ENCODE measurements around the gene CAMK2A.

Gene CAMK2A

GRCh38 chr5:150289551-150290390 is at the start of gene CAMK2A:
Gene CAMK2A, minus strand, starts transcription at chr5:150289773. Its CDS starts 148 bp downstream, at chr5:150289625.
- DNase-seq, result no peak

- DNase-seq, result peak in 1 of 2 experiments; percentile 24
Observed at GRCh38 chr5:150339165-150339564, 49.6 kb upstream of the CAMK2A start.

GRCh38 chr5:150338546-150338945 is 49.0 kb upstream of the CAMK2A start:
- DNase-seq, result no peak

- DNase-seq, result no peak
Observed at GRCh38 chr5:150335778-150336177, 46.2 kb upstream of the CAMK2A start.

DNA sequence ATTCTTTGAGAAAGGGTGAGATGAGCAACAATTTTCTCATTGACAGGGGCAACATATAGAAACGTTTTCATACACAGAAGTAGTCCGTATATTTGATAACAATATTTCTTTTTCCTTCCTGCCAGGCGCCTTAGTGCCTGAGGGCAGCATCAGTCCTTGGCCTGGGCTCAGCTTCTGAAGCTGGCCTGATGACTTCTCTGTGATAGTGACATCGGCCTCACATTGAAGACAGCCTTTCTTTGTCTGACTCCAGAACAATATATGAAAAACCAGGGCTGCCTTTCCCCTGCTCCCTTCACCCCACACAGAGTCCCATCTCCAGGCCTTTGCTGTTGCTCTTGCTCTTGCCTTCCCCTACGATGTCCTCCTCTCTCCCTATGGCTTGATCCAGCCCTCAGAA is 43.8 kb upstream of the CAMK2A start:
- DNase-seq, result no peak

DNA sequence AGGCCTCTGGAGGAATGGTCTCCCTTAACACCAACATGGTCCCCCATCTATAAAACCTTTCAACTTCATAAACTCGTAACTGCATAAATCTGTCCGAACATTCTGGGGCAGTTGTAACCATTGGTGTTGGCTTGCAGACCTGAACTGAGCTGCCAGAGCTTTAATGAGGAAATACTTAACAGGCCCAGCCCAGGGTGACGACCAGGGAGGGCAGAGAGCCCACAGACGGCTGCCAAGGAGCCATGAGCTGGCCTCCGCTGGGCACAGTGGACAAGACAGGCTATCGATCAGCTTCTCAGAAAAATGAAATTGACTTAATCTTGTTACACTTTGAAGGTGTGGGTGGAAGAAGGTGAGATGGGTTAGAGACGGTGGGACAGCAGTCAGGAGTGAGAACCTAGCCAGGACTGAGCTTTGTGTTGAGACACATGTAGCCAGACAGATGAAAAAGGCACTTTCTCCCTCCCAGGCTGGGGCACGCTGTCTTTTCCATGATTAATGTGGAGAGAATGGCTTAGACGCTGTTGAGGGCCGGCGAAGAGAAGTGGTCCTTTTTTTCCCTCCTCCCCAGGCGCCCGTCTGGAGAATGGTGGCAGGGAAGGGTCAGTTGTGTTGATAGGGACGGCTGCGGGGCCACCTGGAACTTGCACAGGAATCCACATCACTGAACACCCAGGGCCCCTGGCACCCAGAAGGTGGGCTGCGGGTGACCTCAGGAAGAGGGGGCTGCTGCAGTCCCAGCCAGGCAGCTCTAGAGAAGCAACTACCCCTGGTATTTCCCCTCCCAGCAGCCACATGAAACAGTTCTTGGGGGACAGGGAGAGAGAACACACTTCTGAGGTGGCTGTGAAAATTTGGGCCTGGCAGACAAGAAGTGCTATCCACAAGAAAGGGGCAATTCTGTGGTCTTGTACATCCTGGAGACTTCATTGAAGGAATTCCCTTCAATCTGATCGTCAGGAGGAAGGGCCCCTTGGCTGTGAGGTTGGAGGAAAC is 40.6 kb upstream of the CAMK2A start:
- DNase-seq, result no peak

DNA sequence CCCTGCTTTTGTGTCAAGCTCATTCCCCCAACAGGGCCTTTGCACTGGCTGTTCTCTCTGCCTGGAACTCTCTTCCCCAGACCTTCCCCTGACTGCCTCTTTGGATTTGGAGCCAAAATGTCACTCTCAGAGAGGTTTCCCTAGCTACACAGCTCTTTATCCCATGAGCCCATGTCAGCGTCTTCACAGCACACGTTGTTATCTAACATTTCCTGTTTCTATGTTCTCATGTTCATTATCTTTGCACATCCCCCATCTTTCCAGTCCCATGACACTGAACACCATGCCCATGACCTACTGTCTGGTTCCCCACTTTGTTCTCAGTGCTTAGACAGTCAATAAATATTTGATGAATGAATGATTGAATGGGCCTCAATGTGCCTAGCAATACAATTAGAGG is 39.5 kb upstream of the CAMK2A start:
- DNase-seq, result no peak

DNA sequence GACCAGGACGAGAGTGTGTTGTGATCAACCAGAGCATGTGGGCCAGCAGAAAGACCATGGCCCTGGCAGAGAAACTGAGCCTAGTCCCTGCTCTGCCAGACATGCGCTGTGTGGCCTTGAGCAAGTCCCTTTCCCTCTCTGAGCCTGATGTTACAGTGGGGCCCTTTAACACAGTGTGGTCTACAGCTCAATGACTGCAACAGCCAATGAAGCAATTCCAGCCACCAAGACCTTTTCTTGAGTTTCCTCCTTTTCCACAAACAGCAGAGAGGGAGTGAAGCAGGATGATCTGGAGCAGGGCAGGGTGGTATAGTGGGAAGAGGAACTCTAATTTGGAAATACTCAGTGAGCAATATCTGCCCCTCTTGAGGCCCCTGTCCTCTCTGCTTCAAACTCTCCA is 38.9 kb upstream of the CAMK2A start:
- no peak for DNase-seq

GRCh38 chr5:150327139-150327538 is 37.6 kb upstream of the CAMK2A start:
- no peak for DNase-seq

DNA sequence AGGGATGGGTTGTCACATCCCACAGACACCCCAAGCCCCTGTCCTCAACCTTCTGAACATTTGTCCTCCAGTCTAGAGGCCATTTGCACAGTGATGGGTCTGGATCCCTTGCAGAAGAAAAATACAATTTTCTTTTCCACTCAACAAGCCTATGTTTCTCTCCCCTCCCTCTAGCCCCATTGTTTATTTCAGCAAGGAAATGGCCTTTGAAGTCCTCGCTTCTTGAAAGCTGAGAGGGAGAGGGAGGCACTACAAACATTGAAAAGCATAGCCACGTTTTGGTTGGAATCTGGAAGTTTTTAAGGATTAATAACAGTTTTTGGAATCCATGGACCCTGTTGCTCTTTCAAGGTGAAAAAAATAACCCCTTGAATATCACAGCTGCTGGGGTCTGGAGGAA is 37.1 kb upstream of the CAMK2A start:
- no peak for DNase-seq

DNA sequence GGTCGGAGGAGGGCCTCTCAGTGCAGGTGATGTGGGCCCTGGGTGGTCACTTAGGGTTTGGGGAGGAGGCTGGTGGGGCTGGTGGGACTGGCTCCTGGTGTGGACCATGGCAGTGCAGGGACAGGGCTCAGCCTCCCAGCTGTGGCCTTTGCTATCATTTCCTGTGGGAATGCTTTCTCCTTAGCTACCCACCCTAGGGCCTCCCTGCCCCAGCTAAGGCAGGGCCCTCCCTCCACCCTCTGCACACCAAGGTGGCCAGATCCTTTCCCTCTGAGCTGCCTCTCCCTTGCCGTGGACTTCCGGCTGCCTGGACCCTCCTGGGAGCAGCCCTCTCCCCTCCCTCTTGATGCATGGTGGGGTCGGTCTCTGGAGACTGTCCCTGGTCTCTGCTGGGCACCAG is 35.9 kb upstream of the CAMK2A start:
- no peak for DNase-seq

GRCh38 chr5:150323819-150324218 is 34.2 kb upstream of the CAMK2A start:
- no peak for DNase-seq

DNA sequence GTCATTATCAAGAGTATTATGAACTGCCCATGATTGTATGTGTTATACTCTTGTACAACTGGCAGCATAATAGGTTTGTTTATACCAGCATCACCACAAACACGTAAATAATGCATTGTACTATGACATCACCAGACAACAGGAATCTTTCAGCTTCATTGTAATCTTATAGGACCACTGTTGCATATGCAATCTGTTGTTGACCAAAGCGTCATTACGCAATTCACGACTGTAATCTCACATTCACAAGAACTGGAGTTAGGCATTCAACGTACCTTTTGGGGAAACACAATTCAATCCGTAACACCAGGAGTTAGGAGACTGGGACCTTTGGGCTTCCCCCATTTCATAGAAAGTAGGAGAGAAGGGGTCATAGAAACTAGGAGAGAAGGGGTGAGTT is 33.5 kb upstream of the CAMK2A start:
- no peak for DNase-seq

GRCh38 chr5:150322202-150322601 is 32.6 kb upstream of the CAMK2A start:
- no peak for DNase-seq

DNA sequence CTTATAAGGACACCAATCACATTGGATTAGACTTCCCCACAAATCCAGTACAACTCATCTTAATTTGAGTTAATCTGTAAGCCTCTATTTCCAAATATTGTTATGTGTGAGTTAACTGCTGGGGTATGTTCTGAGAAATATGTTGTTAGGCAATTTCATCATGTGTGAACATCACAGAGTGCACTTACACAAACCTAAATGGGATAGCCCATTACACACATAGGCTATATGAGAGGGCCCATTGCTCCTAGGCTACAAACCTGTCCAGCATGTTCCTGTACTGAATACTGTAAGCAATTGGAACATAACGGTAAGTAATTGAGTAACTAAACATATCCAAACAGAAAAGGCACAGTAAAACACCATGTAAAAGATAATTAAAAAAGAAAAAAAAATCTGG is 32.2 kb upstream of the CAMK2A start:
- DNase-seq, result no peak

GRCh38 chr5:150321211-150321610 is 31.6 kb upstream of the CAMK2A start:
- no peak for DNase-seq

DNA sequence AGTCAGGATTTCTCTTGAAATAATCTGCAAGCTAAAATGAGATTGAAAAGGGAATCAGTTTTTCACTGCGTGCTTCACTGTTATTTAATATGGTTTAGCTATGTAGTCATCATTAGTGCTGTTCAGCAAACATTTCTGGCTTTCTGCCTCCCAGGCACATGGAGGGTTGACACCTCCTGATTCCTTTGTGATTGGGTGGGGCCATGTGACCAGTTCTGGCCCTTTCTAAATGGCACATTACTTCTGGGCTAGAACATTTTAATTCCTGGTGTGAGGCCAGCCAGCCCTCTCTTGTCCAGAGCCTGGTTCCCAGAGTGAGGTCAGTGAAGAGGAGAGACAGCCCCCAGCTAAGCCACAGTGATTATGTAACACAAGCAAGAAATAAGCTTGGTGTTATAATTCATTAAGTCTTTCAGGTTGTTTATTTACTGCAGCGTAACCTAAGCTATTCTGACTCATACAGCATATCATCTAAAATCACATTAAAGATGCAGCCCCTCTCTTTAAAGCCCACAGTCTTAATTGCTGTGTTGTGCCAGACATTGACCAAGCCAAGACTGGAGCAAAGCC is 30.6 kb upstream of the CAMK2A start:
- peak in 1 of 2 experiments; percentile 16 for DNase-seq

DNA sequence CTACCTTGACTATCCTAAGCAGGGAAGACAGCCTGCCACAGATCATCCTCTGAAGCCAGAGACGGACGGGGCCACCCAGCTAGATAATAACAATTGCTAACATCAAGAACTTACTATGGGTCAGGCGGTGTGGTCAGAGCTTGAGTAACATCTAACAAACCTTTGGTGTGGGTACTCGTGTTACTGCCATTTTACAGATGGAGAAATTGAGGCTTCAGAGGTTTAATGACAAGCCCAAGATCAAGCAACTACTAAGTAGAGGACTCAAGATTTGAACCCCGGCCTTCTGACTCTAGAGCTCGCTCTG is 29.9 kb upstream of the CAMK2A start:
- DNase-seq, result no peak

DNA sequence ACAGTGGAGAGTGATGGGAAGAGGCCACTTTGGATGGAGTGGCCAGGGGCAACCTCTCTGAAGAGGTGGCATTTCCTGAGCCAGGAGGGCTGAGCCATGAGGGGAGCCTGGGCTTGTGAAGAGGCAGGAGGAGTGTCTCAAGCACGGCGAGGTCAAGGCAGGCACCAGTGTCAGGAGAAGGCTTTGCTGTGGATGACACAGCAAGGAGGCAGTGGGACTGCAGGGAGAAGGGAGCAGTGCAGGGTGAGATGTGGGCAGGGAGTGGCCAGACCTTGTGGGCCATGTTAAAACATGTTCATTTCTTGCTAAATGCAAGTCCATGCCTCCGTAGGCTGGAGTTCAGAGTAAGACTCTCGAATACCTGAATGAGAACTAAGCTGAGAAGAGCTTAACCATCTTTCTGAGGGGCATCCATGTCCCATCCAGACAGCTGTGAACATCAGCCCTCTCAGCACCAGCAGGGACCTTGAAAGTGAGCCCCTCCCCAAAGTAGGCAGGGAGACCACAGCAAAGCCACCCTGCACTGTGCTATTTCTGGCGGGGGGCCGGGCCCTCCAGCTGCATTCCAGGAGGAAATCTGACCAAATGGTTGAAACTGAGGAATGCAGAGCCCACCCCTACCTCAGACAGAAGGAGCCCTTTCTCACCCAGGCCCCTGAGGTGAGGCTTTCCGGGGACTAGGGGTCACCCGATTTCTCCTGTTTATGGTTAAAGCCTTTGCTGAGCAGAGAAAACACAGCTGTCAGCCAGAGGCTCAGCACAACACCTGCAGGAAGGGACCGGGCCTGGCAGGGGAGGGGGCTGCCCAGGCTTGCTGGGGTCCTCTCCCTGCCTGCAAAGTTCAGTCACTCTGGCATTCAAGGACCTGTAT is 29.3 kb upstream of the CAMK2A start:
- DNase-seq, result no peak

DNA sequence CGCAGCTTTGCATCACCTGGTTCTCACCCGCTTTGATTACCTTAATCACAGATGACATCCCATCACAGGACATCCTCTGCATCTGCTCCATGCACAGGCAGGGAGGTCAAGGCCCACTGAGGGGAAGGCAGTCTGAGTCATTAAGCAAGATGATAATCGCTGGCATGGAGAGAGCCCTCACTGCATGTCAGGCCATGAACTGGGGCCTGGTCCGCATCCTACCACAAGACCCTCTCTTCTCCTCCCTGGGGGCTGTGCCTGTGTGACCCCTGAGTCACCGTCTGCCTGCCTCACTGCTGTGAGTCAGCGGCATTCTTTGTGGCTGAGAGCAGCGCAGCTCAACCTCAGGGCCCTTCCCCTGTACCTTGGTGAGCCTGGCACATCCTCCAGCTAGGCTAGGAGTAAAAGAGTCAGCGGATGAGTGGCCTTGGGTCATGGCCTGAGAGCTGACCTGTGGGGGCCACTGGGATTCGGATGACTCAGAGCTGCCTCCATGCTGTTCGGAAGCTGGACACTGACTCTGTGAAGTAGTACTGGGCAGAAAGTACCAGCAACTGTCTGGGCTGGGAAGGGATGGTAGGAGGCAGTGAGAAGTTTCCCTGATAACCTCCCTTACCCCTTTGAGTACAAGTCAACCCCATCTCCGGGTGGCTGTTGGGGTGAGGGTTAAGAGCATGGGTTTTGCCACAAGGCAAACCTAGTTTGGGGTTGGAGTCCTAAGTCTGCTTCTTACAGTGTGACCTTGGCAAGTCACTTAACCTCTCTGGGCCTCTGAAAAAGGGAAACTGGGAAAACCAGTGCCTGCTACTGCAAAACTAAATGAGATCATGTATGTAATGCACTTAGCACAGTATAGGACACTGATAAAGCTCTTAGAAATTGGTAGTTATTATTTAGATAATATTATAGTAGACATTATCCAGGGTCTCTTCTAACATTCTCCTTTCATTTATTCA is 27.8 kb upstream of the CAMK2A start:
- DNase-seq, result no peak

DNA sequence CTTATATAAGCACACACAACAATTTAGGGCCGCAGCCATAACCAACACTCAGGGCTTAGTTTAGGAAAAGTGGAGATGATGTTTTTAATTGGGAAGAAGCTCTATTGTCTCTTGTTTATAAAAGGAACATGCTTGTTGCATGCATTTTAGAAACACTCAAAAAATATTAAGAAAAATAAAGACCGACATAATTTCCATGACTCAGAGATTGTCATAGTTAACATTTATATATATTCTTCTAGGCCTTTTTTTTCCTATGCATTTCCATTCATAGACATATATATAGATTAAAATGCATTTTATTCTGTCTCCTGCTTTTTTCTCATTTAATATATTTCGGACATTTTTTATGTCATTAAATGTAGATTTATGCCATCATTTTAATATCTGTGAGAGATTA is 26.7 kb upstream of the CAMK2A start:
- no peak for DNase-seq

All from NCI-H2081 (cell line).